Parathyroid adenoma (tissue), 2 donors: Measurements from ENCODE around the gene PDCL3.

Experiments
- H2AFZ ChIP-seq: fragments of 300-600 bp; sonication (generic); one replicate; pipeline ENCODE4 v1.7.0; 2017; ENCODE audit warnings: antibody characterized with exemption, mild to moderate bottlenecking
- H3K27ac ChIP-seq: fragments of 300-600 bp; sonication (generic); one replicate; pipeline ENCODE4 v1.7.0; 2017
- H3K27me3 ChIP-seq: fragments of 300-600 bp; sonication (generic); one replicate; pipeline ENCODE4 v1.7.0; 2017; ENCODE audit warnings: low read length; ENCODE audit not compliant: control insufficient read depth, insufficient read depth
- H3K36me3 ChIP-seq: fragments of 300-600 bp; sonication (generic); one replicate; pipeline ENCODE4 v1.7.0; 2017; ENCODE audit warnings: low read length; ENCODE audit not compliant: control insufficient read depth, insufficient read depth
- H3K4me1 ChIP-seq: fragments of 300-600 bp; sonication (generic); one replicate; pipeline ENCODE4 v1.7.0; 2017; ENCODE audit warnings: control low read depth
- H3K4me2 ChIP-seq: fragments of 300-600 bp; sonication (generic); one replicate; pipeline ENCODE4 v1.7.0; 2017; ENCODE audit warnings: low read length
- H3K4me3 ChIP-seq: fragments of 300-600 bp; sonication (generic); one replicate; pipeline ENCODE4 v1.7.0; 2017; ENCODE audit warnings: low read depth, low read length
- H3K79me2 ChIP-seq: fragments of 300-600 bp; sonication (generic); one replicate; pipeline ENCODE4 v1.7.0; 2017; ENCODE audit warnings: control low read depth
- H3K9ac ChIP-seq: fragments of 300-600 bp; sonication (generic); one replicate; pipeline ENCODE4 v1.7.0; 2017; ENCODE audit warnings: mild to moderate bottlenecking
- H3K9me3 ChIP-seq: fragments of 300-600 bp; sonication (generic); one replicate; pipeline ENCODE4 v1.7.0; 2017; ENCODE audit warnings: low read length; ENCODE audit not compliant: control insufficient read depth
- CTCF ChIP-seq: fragments of 300-600 bp; sonication (generic); IDR thresholded peaks from one replicate; pipeline ENCODE4 v1.7.0; 2017; ENCODE audit warnings: antibody characterized with exemption, mild to moderate bottlenecking
- donor health status: primary hyperparathyroidism.

PDCL3 gene

DNA sequence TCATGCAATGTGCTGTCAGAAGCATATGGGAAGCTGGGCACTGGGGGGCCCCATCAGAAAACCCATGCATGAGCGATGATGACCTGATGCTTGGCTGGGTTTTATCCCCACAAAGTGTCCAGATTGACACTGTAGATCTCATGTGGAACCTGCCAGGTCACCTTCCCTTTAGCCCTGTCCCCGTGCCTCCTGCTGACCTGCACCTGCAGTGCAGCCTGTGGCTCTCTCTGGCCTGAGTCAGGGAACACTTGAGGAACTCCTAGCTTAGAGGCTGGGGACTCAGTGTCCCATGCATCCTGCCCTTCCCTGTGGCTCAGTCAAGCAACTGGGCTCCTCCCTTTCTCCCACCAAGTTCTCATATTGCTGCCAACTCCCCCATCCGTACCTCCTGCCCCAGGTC is 57.7 kb downstream of the PDCL3 start:
- H3K79me2 ChIP-seq = no peaks in the 10 kb centered on the region
- H3K9ac ChIP-seq = no peak overlapping the region
- H3K27ac ChIP-seq = no peak overlapping the region
- TF ChIP-seq CTCF = no peak
- no peak overlapping the region for H3K4me3 ChIP-seq
- no peak overlapping the region for H2AFZ ChIP-seq
- H3K4me1 ChIP-seq = no peaks in the 10 kb centered on the region
- H3K9me3 ChIP-seq = no peaks in the 10 kb centered on the region
- no peaks in the 10 kb centered on the region for H3K27me3 ChIP-seq
- no peak overlapping the region for H3K4me2 ChIP-seq
- H3K36me3 ChIP-seq = no peaks in the 10 kb centered on the region

GRCh38 chr2:100621371-100621951 is 58.7 kb downstream of the PDCL3 start:
- Histone ChIP-seq H3K36me3 (no peaks in the 10 kb centered on the region), H3K4me1 (no peaks in the 10 kb centered on the region), H3K79me2 (no peaks in the 10 kb centered on the region), H3K27me3 (no peaks in the 10 kb centered on the region), H3K4me3 (no peak overlapping the region), H3K9ac (no peak overlapping the region), H3K9me3 (no peaks in the 10 kb centered on the region), H3K27ac (no peak overlapping the region), H3K4me2 (no peak overlapping the region), H2AFZ (no peak overlapping the region)
- no peak for TF ChIP-seq CTCF

DNA sequence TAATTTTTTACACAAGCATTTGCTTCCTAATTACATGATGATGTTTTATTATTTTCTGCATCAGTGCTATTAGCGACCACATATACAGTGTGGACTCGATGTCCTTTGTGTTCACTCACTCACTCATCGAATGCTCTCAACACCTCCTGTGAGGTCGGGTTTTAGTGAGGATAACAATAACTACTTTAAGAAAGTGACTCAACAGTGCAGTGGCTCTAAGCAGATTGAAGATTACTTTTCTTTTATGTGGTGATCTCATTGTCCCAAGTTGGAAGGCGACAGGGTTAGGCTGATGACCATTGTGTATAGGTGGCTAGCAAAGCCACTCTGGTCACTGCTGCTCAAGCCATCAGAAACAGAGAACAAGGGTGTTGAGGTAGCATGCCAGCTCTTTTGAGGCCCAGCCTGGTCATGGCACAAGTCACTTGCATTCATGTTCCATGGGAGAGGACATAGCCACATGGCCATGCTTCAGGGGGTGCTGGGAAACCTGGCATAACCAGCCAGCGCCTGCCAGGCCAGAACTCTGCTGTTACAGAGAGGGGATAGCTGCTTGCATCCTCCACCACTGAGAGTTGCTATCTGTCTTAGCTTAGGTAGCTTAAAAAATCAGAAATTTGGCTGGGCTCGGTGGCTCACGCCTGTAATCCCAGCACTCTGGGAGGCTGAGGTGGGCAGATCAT is 60.4 kb downstream of the PDCL3 start:
- H3K4me2 ChIP-seq = no peak overlapping the region
- H3K9ac ChIP-seq = no peak overlapping the region
- no peaks in the 10 kb centered on the region for H3K27me3 ChIP-seq
- H3K4me1 ChIP-seq = no peaks in the 10 kb centered on the region
- H2AFZ ChIP-seq = no peak overlapping the region
- no peaks in the 10 kb centered on the region for H3K79me2 ChIP-seq
- no peaks in the 10 kb centered on the region for H3K9me3 ChIP-seq
- TF ChIP-seq CTCF = no peak
- no peak overlapping the region for H3K4me3 ChIP-seq
- H3K27ac ChIP-seq = no peak overlapping the region
- no peaks in the 10 kb centered on the region for H3K36me3 ChIP-seq

GRCh38 chr2:100623930-100624329 is 61.1 kb downstream of the PDCL3 start:
- H3K4me3 ChIP-seq = no peak overlapping the region
- H3K9me3 ChIP-seq = no peaks in the 10 kb centered on the region
- no peak overlapping the region for H3K9ac ChIP-seq
- H3K4me2 ChIP-seq = no peak overlapping the region
- no peaks in the 10 kb centered on the region for H3K79me2 ChIP-seq
- no peak overlapping the region for H2AFZ ChIP-seq
- H3K36me3 ChIP-seq = no peaks in the 10 kb centered on the region
- no peaks in the 10 kb centered on the region for H3K4me1 ChIP-seq
- TF ChIP-seq CTCF = no peak
- H3K27me3 ChIP-seq = no peaks in the 10 kb centered on the region
- no peak overlapping the region for H3K27ac ChIP-seq

GRCh38 chr2:100624536-100624935 is 61.7 kb downstream of the PDCL3 start:
- Histone ChIP-seq H3K4me1 (no peaks in the 10 kb centered on the region), H3K79me2 (no peaks in the 10 kb centered on the region), H3K36me3 (no peaks in the 10 kb centered on the region), H3K4me2 (no peak overlapping the region), H3K4me3 (no peak overlapping the region), H3K27me3 (no peaks in the 10 kb centered on the region), H3K9ac (no peak overlapping the region), H3K27ac (no peak overlapping the region), H2AFZ (no peak overlapping the region), H3K9me3 (no peaks in the 10 kb centered on the region)
- TF ChIP-seq CTCF = no peak
